ENCODE measurements around the gene C11orf98. TPM values are rescaled to one million over a fixed set of nuclear protein-coding genes. Genes with fewer than 3 reads are reported as not detected.

Gene C11orf98
- total and polyA plus RNA-seq, 2 of the 13 experiments (the other 11 are each of a cell fraction or from before 2014, with no cell fraction given), result 30.4 to 91.8 TPM

DNA sequence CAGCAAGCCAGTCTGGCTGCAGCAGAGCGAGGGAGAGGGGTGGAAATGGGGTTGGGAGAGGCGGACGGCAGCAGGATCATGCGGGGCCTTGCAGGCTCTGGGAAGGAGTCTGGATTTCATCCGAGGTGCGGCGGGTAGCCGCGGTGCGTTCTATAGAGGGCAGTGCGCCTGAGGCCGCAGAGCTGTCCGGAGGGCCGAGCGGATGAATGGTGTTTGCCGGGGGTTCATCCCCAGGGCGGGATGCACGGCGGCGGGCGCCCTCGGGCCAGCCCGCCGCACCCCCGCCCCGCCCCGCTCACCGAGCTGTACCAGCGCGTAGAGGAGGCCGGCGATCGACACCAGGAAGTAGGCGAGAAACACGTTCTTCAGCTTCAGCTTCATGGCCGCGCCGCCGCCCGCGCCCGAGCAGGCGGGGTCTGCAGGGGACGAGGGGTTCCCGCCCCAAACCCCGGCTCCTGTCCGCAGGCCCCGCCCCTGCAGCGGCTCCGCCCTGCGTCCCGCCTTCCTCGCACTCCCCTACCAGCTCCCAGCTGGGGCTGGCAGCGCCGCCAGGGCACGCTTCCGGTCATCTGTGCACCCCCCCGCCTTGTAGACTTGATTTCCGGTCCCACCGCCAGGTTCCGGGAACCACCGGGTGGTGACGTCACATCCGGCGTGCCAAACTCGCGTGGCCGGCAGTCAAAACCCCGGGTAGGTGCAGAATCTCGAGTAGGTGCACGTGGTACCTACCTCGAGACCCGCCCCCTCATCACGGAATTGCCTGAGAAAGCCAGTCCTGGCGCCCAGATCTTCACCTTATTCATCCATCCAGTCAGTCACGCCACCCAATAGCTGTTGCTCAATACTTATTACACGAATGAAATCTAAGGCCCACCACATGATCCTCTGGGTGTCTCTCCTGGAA lies 43.2 kb downstream of the C11orf98 start, which contains the start of gene B3GAT3 (continued):
- TF ChIP-seq ZNF775 (CRISPR knock-in tag; IDR thresholded peaks at IDR 0.05; ENCODE audit: borderline replicate concordance) (no peak), ZNF44 (CRISPR knock-in tag; IDR thresholded peaks at IDR 0.05) (peak; percentile 94), TCF12 (IDR thresholded peaks at IDR 0.05) (no peak), TCF12 (CRISPR knock-in tag; IDR thresholded peaks at IDR 0.05) (peak; percentile 75; the same call in 1 of the 2 replicates), BHLHE40 (IDR thresholded peaks at IDR 0.05; ENCODE audit: low read length) (peak; percentile 61; the same call in 1 of the 2 replicates), AKAP8 (CRISPR knock-in tag; IDR thresholded peaks at IDR 0.05) (peak; percentile 14; the same call in 1 of the 2 replicates), ZBTB1 (CRISPR knock-in tag; IDR thresholded peaks at IDR 0.05; ENCODE audit: borderline replicate concordance) (no peak), POLR2A (IDR thresholded peaks at IDR 0.05; ENCODE audit: insufficient read depth in 1 of 2, low read depth in 2 of 2, low read length in 2 of 2) (peak; percentile 42 to 89), TGIF2 (CRISPR knock-in tag; IDR thresholded peaks at IDR 0.05) (peak; percentile 99), MYPOP (CRISPR knock-in tag; IDR thresholded peaks at IDR 0.05) (peak; percentile 47; the same call in 1 of the 2 replicates), CEBPG (CRISPR knock-in tag; IDR thresholded peaks at IDR 0.05) (peak; percentile 57; the same call in 1 of the 2 replicates), ZNF766 (CRISPR knock-in tag; IDR thresholded peaks at IDR 0.05; ENCODE audit: borderline replicate concordance) (peak; percentile 69; the same call in 1 of the 2 replicates), NONO (IDR thresholded peaks at IDR 0.05) (no peak), NONO (CRISPR knock-in tag; conservative IDR thresholded peaks at IDR 0.05) (peak; percentile 95), ARID2 (CRISPR knock-in tag; IDR thresholded peaks at IDR 0.05; ENCODE audit: borderline replicate concordance) (peak; percentile 80; the same call in 1 of the 2 replicates), HES4 (CRISPR knock-in tag; IDR thresholded peaks at IDR 0.05; ENCODE audit: borderline replicate concordance) (no peak; the same call in 1 of the 2 replicates)
- TF ChIP-seq, protein P1, sequence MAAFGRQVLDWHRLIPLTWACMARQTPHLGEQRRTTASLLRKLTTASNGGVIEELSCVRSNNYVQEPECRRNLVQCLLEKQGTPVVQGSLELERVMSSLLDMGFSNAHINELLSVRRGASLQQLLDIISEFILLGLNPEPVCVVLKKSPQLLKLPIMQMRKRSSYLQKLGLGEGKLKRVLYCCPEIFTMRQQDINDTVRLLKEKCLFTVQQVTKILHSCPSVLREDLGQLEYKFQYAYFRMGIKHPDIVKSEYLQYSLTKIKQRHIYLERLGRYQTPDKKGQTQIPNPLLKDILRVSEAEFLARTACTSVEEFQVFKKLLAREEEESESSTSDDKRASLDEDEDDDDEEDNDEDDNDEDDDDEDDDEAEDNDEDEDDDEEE (CRISPR knock-in tag; IDR thresholded peaks at IDR 0.05), result no peak
- TF ChIP-seq, protein P2, sequence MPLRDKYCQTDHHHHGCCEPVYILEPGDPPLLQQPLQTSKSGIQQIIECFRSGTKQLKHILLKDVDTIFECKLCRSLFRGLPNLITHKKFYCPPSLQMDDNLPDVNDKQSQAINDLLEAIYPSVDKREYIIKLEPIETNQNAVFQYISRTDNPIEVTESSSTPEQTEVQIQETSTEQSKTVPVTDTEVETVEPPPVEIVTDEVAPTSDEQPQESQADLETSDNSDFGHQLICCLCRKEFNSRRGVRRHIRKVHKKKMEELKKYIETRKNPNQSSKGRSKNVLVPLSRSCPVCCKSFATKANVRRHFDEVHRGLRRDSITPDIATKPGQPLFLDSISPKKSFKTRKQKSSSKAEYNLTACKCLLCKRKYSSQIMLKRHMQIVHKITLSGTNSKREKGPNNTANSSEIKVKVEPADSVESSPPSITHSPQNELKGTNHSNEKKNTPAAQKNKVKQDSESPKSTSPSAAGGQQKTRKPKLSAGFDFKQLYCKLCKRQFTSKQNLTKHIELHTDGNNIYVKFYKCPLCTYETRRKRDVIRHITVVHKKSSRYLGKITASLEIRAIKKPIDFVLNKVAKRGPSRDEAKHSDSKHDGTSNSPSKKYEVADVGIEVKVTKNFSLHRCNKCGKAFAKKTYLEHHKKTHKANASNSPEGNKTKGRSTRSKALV (CRISPR knock-in tag; IDR thresholded peaks at IDR 0.05), result peak; percentile 37; the same call in 1 of the 2 replicates
- TF ChIP-seq, protein P3, sequence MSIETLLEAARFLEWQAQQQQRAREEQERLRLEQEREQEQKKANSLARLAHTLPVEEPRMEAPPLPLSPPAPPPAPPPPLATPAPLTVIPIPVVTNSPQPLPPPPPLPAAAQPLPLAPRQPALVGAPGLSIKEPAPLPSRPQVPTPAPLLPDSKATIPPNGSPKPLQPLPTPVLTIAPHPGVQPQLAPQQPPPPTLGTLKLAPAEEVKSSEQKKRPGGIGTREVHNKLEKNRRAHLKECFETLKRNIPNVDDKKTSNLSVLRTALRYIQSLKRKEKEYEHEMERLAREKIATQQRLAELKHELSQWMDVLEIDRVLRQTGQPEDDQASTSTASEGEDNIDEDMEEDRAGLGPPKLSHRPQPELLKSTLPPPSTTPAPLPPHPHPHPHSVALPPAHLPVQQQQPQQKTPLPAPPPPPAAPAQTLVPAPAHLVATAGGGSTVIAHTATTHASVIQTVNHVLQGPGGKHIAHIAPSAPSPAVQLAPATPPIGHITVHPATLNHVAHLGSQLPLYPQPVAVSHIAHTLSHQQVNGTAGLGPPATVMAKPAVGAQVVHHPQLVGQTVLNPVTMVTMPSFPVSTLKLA (IDR thresholded peaks at IDR 0.05), result peak; percentile 96
- TF ChIP-seq, protein P4, sequence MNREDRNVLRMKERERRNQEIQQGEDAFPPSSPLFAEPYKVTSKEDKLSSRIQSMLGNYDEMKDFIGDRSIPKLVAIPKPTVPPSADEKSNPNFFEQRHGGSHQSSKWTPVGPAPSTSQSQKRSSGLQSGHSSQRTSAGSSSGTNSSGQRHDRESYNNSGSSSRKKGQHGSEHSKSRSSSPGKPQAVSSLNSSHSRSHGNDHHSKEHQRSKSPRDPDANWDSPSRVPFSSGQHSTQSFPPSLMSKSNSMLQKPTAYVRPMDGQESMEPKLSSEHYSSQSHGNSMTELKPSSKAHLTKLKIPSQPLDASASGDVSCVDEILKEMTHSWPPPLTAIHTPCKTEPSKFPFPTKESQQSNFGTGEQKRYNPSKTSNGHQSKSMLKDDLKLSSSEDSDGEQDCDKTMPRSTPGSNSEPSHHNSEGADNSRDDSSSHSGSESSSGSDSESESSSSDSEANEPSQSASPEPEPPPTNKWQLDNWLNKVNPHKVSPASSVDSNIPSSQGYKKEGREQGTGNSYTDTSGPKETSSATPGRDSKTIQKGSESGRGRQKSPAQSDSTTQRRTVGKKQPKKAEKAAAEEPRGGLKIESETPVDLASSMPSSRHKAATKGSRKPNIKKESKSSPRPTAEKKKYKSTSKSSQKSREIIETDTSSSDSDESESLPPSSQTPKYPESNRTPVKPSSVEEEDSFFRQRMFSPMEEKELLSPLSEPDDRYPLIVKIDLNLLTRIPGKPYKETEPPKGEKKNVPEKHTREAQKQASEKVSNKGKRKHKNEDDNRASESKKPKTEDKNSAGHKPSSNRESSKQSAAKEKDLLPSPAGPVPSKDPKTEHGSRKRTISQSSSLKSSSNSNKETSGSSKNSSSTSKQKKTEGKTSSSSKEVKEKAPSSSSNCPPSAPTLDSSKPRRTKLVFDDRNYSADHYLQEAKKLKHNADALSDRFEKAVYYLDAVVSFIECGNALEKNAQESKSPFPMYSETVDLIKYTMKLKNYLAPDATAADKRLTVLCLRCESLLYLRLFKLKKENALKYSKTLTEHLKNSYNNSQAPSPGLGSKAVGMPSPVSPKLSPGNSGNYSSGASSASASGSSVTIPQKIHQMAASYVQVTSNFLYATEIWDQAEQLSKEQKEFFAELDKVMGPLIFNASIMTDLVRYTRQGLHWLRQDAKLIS (CRISPR knock-in tag; IDR thresholded peaks at IDR 0.05), result no peak

All from HepG2 (cell line).